Mesendoderm (in vitro differentiated cells): ENCODE results near the gene RFX5.

ENCODE experiments used
- DNase-seq: peaks from one replicate; pipeline ENCODE4 v3.0.0; 2013
- H2AK5ac ChIP-seq: 2 replicates; pipeline ENCODE4 v1.6.1; 2013; ENCODE audit warnings: low read length, inconsistent platforms
- H2BK120ac ChIP-seq: 2 replicates; pipeline ENCODE4 v1.6.1; 2013; ENCODE audit warnings: low read depth, mild to moderate bottlenecking, low read length, moderate library complexity, mixed read lengths
- H2BK15ac ChIP-seq: replicated peaks from 2 replicates; pipeline ENCODE4 v1.6.1; 2013; ENCODE audit warnings: low read depth, mild to moderate bottlenecking, moderate library complexity
- H2BK5ac ChIP-seq: 2 replicates; pipeline ENCODE4 v1.6.1; 2013; ENCODE audit warnings: low read length, inconsistent platforms
- H3K18ac ChIP-seq: 2 replicates; pipeline ENCODE4 v1.6.1; 2013; ENCODE audit warnings: mild to moderate bottlenecking, low read length, mixed read lengths
- H3K23ac ChIP-seq: one replicate; pipeline ENCODE4 v1.6.1; 2013; ENCODE audit warnings: low read length
- H3K27ac ChIP-seq: 2 replicates; pipeline ENCODE4 v1.5.1; 2013; ENCODE audit warnings: low read depth, mild to moderate bottlenecking, inconsistent platforms, low read length, moderate library complexity
- H3K27me3 ChIP-seq: 2 replicates; pipeline ENCODE4 v1.6.1; 2013; ENCODE audit warnings: low read length, control low read depth, mild to moderate bottlenecking, inconsistent platforms; ENCODE audit not compliant: insufficient read depth, poor library complexity
- H3K36me3 ChIP-seq: 2 replicates; pipeline ENCODE4 v1.6.1; 2013; ENCODE audit warnings: low read length, inconsistent platforms; ENCODE audit not compliant: control insufficient read depth, insufficient read depth
- H3K4ac ChIP-seq: one replicate; pipeline ENCODE4 v1.6.1; 2013; ENCODE audit warnings: low read depth, mild to moderate bottlenecking, low read length, moderate library complexity
- H3K4me1 ChIP-seq: 2 replicates; pipeline ENCODE4 v1.6.1; 2013; ENCODE audit warnings: low read depth, low read length, inconsistent platforms; ENCODE audit not compliant: control insufficient read depth
- H3K4me2 ChIP-seq: 2 replicates; pipeline ENCODE4 v1.6.1; 2013; ENCODE audit warnings: low read length
- H3K4me3 ChIP-seq: 2 replicates; pipeline ENCODE4 v1.5.1; 2013; ENCODE audit warnings: mild to moderate bottlenecking, low read length
- H3K56ac ChIP-seq: one replicate; pipeline ENCODE4 v1.6.1; 2013; ENCODE audit warnings: low read length
- H3K79me1 ChIP-seq: 2 replicates; pipeline ENCODE4 v1.6.1; 2013; ENCODE audit warnings: low read length, inconsistent platforms
- H3K79me2 ChIP-seq: 2 replicates; pipeline ENCODE4 v1.6.1; 2013; ENCODE audit warnings: mild to moderate bottlenecking, low read length; ENCODE audit not compliant: control insufficient read depth, insufficient read depth
- H3K9ac ChIP-seq: 2 replicates; pipeline ENCODE4 v1.6.1; 2013; ENCODE audit warnings: low read length, inconsistent platforms
- H4K5ac ChIP-seq: one replicate; pipeline ENCODE4 v1.6.1; 2013; ENCODE audit warnings: low read length
- H4K8ac ChIP-seq: one replicate; pipeline ENCODE4 v1.6.1; 2013; ENCODE audit warnings: low read depth, mild to moderate bottlenecking, control low read depth, low read length, moderate library complexity
- WGBS: extraction: QIAGEN DNeasy Blood & Tissue Kit; methylation state at CpG from one replicate; pipeline ENCODE4 v1.1.7; 2013; ENCODE audit warnings: low lambda C conversion rate, missing lambda C conversion rate; ENCODE audit not compliant: insufficient coverage; ENCODE audit errors: extremely low coverage; 5-methylcytosine and 5-hydroxymethylcytosine counted together

The RFX5 gene

DNA sequence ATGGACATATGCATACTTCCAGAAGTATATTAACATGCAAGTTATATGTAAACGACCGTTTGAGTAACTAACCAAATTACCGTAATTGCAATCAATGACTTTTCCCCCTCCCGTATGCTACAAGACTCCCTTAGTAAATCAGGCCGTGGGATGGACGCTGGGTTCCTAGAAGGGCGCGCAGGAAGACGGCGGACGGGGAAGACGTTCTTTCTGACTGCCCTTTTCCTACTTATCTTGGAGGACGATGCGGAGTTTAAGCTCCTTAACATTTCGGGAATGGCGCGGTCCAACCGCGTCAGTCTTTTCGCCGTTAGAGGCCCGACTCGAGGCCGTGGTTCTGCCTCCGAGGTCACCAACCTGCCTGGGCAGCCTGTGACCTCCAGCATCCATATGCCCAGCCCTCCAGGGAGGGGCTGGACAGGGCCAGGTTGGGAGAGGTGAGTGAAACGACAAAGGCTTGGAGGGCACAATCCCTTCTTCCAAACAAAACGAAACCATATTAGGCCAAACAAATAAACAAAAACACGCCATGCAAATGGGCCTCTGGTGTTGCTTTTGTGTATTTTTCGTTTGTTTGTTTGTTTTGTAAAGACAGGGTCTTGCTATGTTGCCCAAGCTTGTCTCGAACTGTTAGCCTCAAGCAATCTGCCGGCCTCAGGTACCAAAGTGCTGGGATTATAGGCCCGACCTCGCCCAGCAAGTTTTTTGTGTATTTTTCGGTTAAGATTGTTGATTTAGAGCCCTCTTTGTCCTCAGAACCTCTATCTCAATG is 19.0 kb downstream of the RFX5 start:
- peaks cover 7% of the 10 kb centered on the region for H3K79me2 ChIP-seq
- H3K4me3 ChIP-seq: peak overlapping the region; percentile 55
- no peaks in the 10 kb centered on the region for H3K27me3 ChIP-seq
- H3K4me2 ChIP-seq: peak overlapping the region; percentile 75
- H3K56ac ChIP-seq: peak overlapping the region; percentile 76
- DNase-seq: peak; percentile 63
- H4K8ac ChIP-seq: no peak overlapping the region
- peak overlapping the region; percentile 59 for H4K5ac ChIP-seq
- H2BK15ac ChIP-seq: no peak overlapping the region
- peaks cover 8% of the 10 kb centered on the region for H3K79me1 ChIP-seq
- H3K36me3 ChIP-seq: no peaks in the 10 kb centered on the region
- WGBS: no CpG with 5 or more reads among the region's 34 CpGs
- H3K9ac ChIP-seq: peak overlapping the region; percentile 82
- no peak overlapping the region for H2BK120ac ChIP-seq
- H3K18ac ChIP-seq: no peak overlapping the region
- H3K4me1 ChIP-seq: peaks cover 4% of the 10 kb centered on the region
- no peak overlapping the region for H2BK5ac ChIP-seq
- H3K27ac ChIP-seq: no peak overlapping the region
- no peak overlapping the region for H3K4ac ChIP-seq
- no peak overlapping the region for H3K23ac ChIP-seq
- H2AK5ac ChIP-seq: no peak overlapping the region

DNA sequence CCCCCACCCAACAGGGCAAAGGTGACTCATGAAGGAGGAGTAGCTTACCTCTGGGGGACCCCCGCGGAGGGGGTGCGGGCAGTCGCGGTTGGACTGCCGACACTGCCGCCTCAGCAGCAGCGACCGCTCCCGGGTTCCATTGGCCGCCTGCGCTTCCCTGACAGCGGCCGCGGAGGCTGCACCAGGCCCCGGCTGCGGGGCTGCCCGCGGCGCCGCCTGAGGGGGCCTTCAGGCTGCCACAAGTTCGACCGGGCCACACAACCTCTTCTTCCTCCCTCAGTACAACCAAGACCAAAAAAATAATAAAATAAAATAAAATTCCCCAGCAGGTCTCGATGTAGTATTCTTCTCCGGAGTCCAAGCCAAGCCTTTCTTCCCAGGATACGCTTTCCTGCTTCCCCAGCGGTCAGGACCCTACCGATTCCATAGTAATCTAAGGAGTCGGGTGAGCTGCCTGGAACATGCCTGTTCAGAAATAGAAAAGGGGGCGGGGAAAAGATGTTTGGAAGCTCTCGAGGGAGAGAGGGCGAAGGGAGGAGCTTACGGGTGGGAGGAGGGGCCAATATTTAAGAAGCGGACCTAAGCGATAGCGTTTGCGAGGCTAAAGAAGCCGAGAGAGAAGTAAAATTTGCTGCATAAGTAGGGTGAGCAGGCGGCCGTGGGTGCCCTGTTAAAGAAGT is 19.7 kb downstream of the RFX5 start, which contains the start of gene PI4KB:
Gene PI4KB (minus strand): TSS at position 194 of the 680 bp plus-strand sequence. CDS start 10,935 bp downstream, outside the sequence.
- Histone ChIP-seq H3K4me2 (peak within 1 kb of the TSS; percentile 95), H2BK5ac (no peak within 1 kb of the TSS), H3K9ac (peak within 1 kb of the TSS; percentile 82), H3K4me1 (peaks cover 4% of the 10 kb centered on the region), H3K23ac (no peak within 1 kb of the TSS), H3K27ac (peak within 1 kb of the TSS; percentile 54), H3K79me2 (peaks cover 7% of the 10 kb centered on the region), H2BK120ac (no peak within 1 kb of the TSS), H4K8ac (peak within 1 kb of the TSS; percentile 3), H3K79me1 (peaks cover 8% of the 10 kb centered on the region), H3K27me3 (no peaks in the 10 kb centered on the region), H2BK15ac (no peak within 1 kb of the TSS), H3K56ac (peak within 1 kb of the TSS; percentile 85), H3K36me3 (no peaks in the 10 kb centered on the region), H3K4me3 (peak within 1 kb of the TSS; percentile 55), H3K4ac (no peak within 1 kb of the TSS), H4K5ac (peak within 1 kb of the TSS; percentile 59), H3K18ac (peak within 1 kb of the TSS; percentile 34), H2AK5ac (no peak within 1 kb of the TSS)
- peak; percentile 100 for DNase-seq
- WGBS: no CpG with 5 or more reads among the region's 40 CpGs

DNA sequence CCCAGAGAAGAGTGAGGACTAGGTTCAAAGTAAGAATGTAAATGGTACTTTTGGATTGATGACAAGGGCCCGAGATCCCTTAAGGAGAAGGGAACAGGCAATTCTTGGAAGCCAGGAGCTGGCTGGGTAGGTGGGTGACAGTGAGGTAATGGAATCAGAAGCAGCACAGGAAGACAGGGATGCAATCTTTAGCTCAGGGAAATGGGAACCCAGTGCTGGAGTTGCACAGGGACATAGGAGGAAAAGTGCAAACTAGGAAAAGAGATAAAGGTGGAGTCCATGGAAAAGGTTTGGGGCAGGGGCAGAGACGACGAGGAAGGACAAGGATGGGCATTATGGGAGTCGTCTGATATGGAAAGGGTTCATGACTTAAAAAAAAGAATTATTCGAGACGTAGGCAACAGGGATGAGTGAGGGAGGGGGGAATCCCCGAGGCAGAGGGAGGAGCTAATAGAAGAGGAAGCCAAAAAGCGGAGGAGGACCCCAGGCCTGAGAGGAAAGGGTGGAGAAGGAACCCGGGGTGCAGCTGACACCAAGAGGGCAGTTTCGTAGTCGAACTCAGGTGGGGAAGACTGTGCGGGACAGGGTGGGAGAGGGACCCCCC is 20.3 kb downstream of the RFX5 start:
- peak overlapping the region; percentile 85 for H3K56ac ChIP-seq
- peak overlapping the region; percentile 43 for H3K4me3 ChIP-seq
- no peak overlapping the region for H3K23ac ChIP-seq
- H4K5ac ChIP-seq: no peak overlapping the region
- H2BK15ac ChIP-seq: no peak overlapping the region
- H3K18ac ChIP-seq: peak overlapping the region; percentile 34
- peaks cover 8% of the 10 kb centered on the region for H3K79me1 ChIP-seq
- no peak overlapping the region for H2BK5ac ChIP-seq
- no peak overlapping the region for H3K4ac ChIP-seq
- H3K27me3 ChIP-seq: no peaks in the 10 kb centered on the region
- peaks cover 7% of the 10 kb centered on the region for H3K79me2 ChIP-seq
- H3K9ac ChIP-seq: peak overlapping the region; percentile 76
- DNase-seq: peak; percentile 29
- H3K4me1 ChIP-seq: peaks cover 4% of the 10 kb centered on the region
- peak overlapping the region; percentile 95 for H3K4me2 ChIP-seq
- H2BK120ac ChIP-seq: no peak overlapping the region
- H2AK5ac ChIP-seq: no peak overlapping the region
- H4K8ac ChIP-seq: peak overlapping the region; percentile 3
- no CpG with 5 or more reads among the region's 12 CpGs for WGBS
- H3K27ac ChIP-seq: no peak overlapping the region
- no peaks in the 10 kb centered on the region for H3K36me3 ChIP-seq

DNA sequence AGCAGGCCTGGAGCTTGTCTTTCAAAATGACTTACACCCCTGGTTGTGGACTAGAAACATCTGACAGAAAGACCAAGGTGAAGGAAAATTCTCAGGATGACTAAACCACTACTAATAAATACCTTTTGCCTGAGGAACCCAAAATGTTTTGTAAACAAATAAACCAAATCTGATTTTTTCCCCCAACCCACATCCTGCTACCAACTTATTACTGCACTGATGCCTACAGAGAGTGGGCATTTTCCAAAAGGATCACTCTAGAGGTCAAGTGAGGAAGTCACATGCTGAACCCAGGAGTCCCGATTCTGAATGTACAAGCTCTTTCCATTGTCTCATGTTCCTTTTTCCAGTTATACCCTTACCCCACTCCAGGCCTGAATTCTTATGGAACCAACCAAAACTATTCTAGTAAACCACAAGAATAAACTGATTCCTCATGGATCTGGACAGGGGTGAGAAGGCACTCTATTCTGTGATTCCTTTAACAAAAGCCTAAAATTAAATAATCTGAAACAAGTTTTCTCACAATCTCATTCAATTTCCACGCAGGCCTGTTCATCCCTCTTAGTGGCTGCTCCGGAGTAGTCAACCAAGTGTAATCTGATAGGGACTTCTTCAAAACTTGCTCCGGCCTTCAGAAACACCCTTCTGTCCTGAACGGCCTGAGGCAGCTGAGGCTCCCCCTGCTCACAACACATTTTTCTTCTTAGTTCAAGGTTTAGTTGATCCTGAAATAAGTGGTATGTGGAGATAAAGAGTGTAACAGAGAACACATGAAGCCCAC is 21.2 kb downstream of the RFX5 start:
- H2BK15ac ChIP-seq: no peak overlapping the region

DNA sequence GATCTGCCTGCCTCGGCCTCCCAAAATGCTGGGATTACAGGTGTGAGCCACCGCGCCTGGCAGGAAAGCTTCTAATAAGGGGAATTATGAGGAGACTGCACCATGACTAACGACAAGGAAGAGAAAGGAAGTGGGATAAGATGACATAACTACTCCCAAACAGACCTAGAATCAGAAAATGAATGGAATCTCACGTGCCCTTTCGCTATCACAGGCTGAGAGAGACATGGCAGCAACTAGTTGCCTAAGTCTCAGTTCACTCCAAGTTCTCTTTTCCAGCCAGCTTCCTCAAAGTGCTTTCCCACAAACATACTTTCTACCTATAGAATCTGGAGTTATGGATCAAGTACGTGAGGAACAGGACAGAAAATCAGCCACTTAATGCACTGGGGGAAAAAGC is 21.8 kb downstream of the RFX5 start:
- H3K79me2 ChIP-seq: peaks cover 7% of the 10 kb centered on the region
- H3K18ac ChIP-seq: no peak overlapping the region
- no peak for DNase-seq
- no peak overlapping the region for H2BK120ac ChIP-seq
- WGBS: no CpG with 5 or more reads among the region's 7 CpGs
- H2BK5ac ChIP-seq: no peak overlapping the region
- H3K9ac ChIP-seq: no peak overlapping the region
- no peaks in the 10 kb centered on the region for H3K36me3 ChIP-seq
- H3K4me1 ChIP-seq: peaks cover 4% of the 10 kb centered on the region
- no peak overlapping the region for H3K23ac ChIP-seq
- no peak overlapping the region for H3K56ac ChIP-seq
- H4K8ac ChIP-seq: no peak overlapping the region
- no peak overlapping the region for H3K4me3 ChIP-seq
- no peak overlapping the region for H4K5ac ChIP-seq
- no peak overlapping the region for H3K27ac ChIP-seq
- no peak overlapping the region for H2BK15ac ChIP-seq
- no peak overlapping the region for H3K4ac ChIP-seq
- H3K27me3 ChIP-seq: no peaks in the 10 kb centered on the region
- H2AK5ac ChIP-seq: no peak overlapping the region
- H3K4me2 ChIP-seq: no peak overlapping the region
- H3K79me1 ChIP-seq: peaks cover 8% of the 10 kb centered on the region

More for the DNA sequence above, 21.2 kb downstream of the RFX5 start:
- Histone ChIP-seq H3K27me3 (no peaks in the 10 kb centered on the region), H4K5ac (no peak overlapping the region), H3K9ac (no peak overlapping the region), H3K79me2 (peaks cover 7% of the 10 kb centered on the region), H3K18ac (no peak overlapping the region), H3K23ac (no peak overlapping the region), H3K4me2 (no peak overlapping the region), H3K79me1 (peaks cover 8% of the 10 kb centered on the region), H3K4me3 (no peak overlapping the region), H3K4me1 (peaks cover 4% of the 10 kb centered on the region), H2BK120ac (no peak overlapping the region), H4K8ac (no peak overlapping the region), H3K4ac (no peak overlapping the region), H3K36me3 (no peaks in the 10 kb centered on the region), H2AK5ac (no peak overlapping the region), H2BK5ac (no peak overlapping the region), H3K56ac (peak overlapping the region; percentile 44), H3K27ac (no peak overlapping the region)
- DNase-seq: no peak
- no CpG with 5 or more reads among the region's 5 CpGs for WGBS
